Pancreas (tissue), 10 donors: ENCODE results near the gene SMAD3. TPM values are rescaled to one million over a fixed set of nuclear protein-coding genes. Genes with fewer than 3 reads are reported as not detected.

Experiments
- ATAC-seq, 4 donors: fragments of 200-7000 bp; cut with Tn5 transposase; one replicate each; pipeline versions ENCODE4 v1.8.0 to v1.9.1; 2020; ENCODE audit warnings: mild to moderate bottlenecking in 4 of 4, moderate library complexity in 4 of 4
- DNase-seq, 6 donors: peaks; one replicate each; pipeline ENCODE4 v3.0.0-alpha.2; 2020
- FAIRE-seq: peaks from 2 replicates; lab custom pipeline; 2012; peaks lifted over from hg19 to GRCh38; lab: Jason Lieb, UNC
- H3K27ac ChIP-seq, 4 donors: fragments of 200-600 bp; sonication (generic); 1 replicate in 3 of 4; 2 replicates in 1 of 4; pipeline versions ENCODE4 v1.5.0 to v1.8.0; 2020
- H3K27me3 ChIP-seq, 4 donors: fragments of 200-600 bp; one replicate each; pipeline ENCODE4 v1.8.0; 2021
- H3K36me3 ChIP-seq, 3 donors: fragments of 200-600 bp; sonication (generic) in 1 of 3; one replicate each; pipeline versions ENCODE4 v1.5.0 to v1.8.0; 2020 to 2021
- H3K4me1 ChIP-seq, 3 donors: fragments of 200-600 bp; one replicate each; pipeline ENCODE4 v1.8.0; 2021
- H3K4me3 ChIP-seq, 4 donors: fragments of 200-600 bp; sonication (generic) in 2 of 4; one replicate each; pipeline versions ENCODE4 v1.5.0 to v1.8.0; 2020 to 2021
- H3K9me3 ChIP-seq, 4 donors: fragments of 200-600 bp; one replicate each; pipeline ENCODE4 v1.8.0; 2021
- WGBS, 2 donors: extraction: QIAGEN DNeasy Blood & Tissue Kit; methylation state at CpG; one replicate each; pipeline ENCODE4 v1.1.7; 2013; 5-methylcytosine and 5-hydroxymethylcytosine counted together
- intact Hi-C, 3 donors: fragments of 100-400 bp; cut with DNase I; formaldehyde crosslinking; loops; one replicate each; pipeline versions ENCODE4 v1.11.1 to v1.14.2; 2022
- polyA plus RNA-seq, 2 donors: library from polyadenylated mRNA; stranded (reverse); fragments of 200-250 nt; gene quantifications; one replicate each; pipeline ENCODE4 v1.2.3, GENCODE V29; 2013
- total RNA-seq, 6 donors: library from RNA; stranded (reverse); fragmentation: NEBNext Ultra II Directional in 4 of 6; extraction: Animal tissue kit (Norgen Biotek cat#: 25700) in 4 of 6; gene quantifications; one replicate each; pipeline versions ENCODE4 v1.2.1 to v1.2.4, GENCODE V29; 2021 to 2023
- TF ChIP-seq, protein P1 (sequence below), 4 donors: fragments of 200-600 bp; sonication (generic) in 3 of 4; IDR thresholded peaks; one replicate each; pipeline versions ENCODE4 v1.5.0 to v1.8.0; 2021; ENCODE audit warnings: antibody characterized with exemption in 4 of 4
- donor health status: healthy with polysubstance abuse.
- donor health status: DM: no; HTN: no; CAD: no; lungs with moderate emphysema.
- donor health status: DM: no; HTN: no; CAD: no.
- donor health status: control.
- donor health status: control.
- donor health status: Bipolar disorder and iron deficiency.
- donor health status: DM: yes; HTN: yes; CAD: no.
- donor health status: DM: no; HTN: no; CAD: no.
- donor health status: DM: no; HTN: no; CAD: no.
- donor health status: DM: yes; HTN: yes; CAD: no.

Gene SMAD3
- total and polyA plus RNA-seq, 8 donors, result 7.9 to 42.5 (median 21.4) TPM

DNA sequence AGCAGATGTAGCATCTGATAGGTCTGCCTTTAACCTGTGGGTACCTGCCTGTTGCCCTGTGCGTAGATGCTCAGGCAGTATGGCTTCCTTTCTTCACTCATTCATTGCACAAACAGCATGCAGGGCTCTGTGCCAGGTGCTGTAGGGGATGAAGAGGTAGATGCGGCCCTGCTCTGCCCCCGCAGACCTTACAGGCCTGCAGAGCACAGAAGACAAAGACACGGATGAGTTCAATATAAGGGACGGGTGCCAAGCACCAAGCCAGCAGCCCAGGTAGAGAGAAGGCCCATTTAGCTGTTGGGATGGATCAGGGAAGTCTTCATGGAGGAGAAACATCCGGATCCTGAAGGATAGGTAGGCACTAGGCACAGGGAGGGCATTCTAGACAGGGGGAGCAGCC is 119.6 kb downstream of the SMAD3 start:
- Histone ChIP-seq H3K9me3 (no peaks in the 10 kb centered on the region), H3K4me3 (no peak overlapping the region), H3K4me1 (peaks cover 3 to 8% (median 5%) of the 10 kb centered on the region in 3 donors), H3K36me3 (peaks cover 0 to 39% (median 12%) of the 10 kb centered on the region in 3 donors), H3K27ac (no peak overlapping the region), H3K27me3 (no peaks in the 10 kb centered on the region)
- TF ChIP-seq, protein P1, sequence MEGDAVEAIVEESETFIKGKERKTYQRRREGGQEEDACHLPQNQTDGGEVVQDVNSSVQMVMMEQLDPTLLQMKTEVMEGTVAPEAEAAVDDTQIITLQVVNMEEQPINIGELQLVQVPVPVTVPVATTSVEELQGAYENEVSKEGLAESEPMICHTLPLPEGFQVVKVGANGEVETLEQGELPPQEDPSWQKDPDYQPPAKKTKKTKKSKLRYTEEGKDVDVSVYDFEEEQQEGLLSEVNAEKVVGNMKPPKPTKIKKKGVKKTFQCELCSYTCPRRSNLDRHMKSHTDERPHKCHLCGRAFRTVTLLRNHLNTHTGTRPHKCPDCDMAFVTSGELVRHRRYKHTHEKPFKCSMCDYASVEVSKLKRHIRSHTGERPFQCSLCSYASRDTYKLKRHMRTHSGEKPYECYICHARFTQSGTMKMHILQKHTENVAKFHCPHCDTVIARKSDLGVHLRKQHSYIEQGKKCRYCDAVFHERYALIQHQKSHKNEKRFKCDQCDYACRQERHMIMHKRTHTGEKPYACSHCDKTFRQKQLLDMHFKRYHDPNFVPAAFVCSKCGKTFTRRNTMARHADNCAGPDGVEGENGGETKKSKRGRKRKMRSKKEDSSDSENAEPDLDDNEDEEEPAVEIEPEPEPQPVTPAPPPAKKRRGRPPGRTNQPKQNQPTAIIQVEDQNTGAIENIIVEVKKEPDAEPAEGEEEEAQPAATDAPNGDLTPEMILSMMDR (IDR thresholded peaks at IDR 0.05), result no peak
- FAIRE-seq (no peak), DNase-seq (peak in 2 of 6 donors; percentile 1 to 6), ATAC-seq (no peak)
- intact Hi-C loops, result no loop called here
- 83% methylated on average over 6 of the region's 6 CpGs for WGBS, 2 donors

DNA sequence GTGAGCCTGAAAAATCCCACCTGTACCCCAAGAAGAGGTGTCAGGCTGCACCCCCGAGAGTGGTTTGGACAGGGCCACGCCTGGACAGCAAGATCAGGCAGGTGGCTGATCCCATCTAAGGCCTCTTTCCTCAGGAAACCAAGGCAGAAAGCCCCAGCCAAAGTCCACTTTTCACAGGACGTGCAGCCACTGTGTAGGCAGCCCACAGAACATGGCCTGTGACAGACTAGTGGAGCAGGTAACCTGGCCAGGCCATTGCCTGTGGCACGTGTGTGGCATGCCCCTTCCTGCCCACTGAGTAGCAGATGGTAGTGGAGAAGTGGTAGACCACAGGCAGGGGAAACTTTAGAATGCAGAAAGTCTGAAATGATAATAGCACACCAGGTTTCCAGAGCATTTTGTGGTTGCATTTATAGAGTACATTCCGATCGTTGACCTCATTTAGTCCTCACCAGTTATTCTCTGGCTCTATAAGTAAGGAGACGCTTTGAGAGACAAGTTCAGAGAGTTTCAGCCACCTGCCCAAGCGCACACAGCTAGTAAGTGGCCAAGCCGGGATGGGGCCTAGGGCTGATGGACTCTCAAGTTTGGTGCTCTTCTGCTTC is 120.3 kb downstream of the SMAD3 start:
- WGBS, 2 donors, result 80 to 84% methylated on average over 9 of the region's 9 CpGs
- no peaks in the 10 kb centered on the region for H3K9me3 ChIP-seq
- DNase-seq (peak in 2 of 6 donors; percentile 1 to 55), FAIRE-seq (no peak), ATAC-seq (peak in 1 of 4 donors; percentile 13)
- no peaks in the 10 kb centered on the region for H3K27me3 ChIP-seq
- H3K4me1 ChIP-seq, result peaks cover 3 to 8% (median 5%) of the 10 kb centered on the region in 3 donors
- H3K4me3 ChIP-seq, result no peak overlapping the region
- TF ChIP-seq, protein P1 (IDR thresholded peaks at IDR 0.05), result no peak
- peak overlapping the region in 1 of 4 donors; percentile 24 for H3K27ac ChIP-seq
- H3K36me3 ChIP-seq, result peaks cover 0 to 46% (median 12%) of the 10 kb centered on the region in 3 donors
- intact Hi-C loops, result no loop called here

DNA sequence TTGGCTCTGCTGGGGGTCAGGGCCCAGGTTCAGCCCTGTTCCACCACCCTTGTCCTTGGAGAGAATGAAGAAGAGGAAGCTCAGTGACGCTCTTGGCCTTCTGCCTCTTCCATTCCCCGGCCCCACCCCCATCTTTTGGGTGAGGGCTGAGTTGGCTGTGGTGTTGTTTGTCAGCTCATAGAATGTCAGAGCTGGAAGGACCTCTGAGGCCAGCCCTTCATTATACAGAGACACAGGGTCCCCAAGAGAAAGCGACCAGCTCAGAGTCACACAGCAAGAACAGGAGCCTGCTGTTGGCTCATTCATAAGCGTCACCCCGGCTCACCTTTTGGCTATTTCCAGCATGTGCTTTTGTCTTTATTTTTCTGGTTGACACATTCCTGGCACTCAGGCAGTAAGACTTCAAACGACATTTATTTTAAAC is 120.8 kb downstream of the SMAD3 start:
- FAIRE-seq (no peak), DNase-seq (peak in 3 of 6 donors; percentile 9 to 41 (median 35)), ATAC-seq (peak; percentile 29 to 43 (median 38))
- Histone ChIP-seq H3K36me3 (peaks cover 0 to 51% (median 10%) of the 10 kb centered on the region in 3 donors), H3K27ac (peak overlapping the region in 1 of 4 donors; percentile 24), H3K4me3 (no peak overlapping the region), H3K4me1 (peaks cover 3 to 8% (median 5%) of the 10 kb centered on the region in 3 donors), H3K27me3 (no peaks in the 10 kb centered on the region), H3K9me3 (no peaks in the 10 kb centered on the region)
- TF ChIP-seq, protein P1 (IDR thresholded peaks at IDR 0.05), result no peak
- intact Hi-C loops, result no loop called here
- 29 to 30% methylated on average over 6 of the region's 6 CpGs for WGBS, 2 donors

DNA sequence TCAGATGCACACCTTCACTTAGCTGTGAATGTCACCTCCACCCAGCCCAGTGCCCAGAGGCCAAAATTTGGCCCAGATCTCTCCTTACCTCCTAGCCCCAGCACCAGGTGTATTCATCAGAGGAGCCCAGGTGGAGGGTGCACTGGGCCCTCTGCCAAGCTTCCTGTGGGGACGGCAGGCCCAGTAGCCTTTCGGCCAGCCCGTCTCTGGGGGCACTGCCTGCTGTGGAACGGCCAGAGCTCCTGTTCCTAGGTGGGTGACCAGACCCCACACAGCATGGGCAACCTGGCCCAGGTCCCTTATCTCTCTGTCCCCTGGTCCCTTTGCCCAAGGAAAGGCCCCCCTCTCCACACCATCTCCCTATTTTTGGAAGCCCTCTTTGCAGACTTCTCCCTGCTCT is 121.3 kb downstream of the SMAD3 start:
- Histone ChIP-seq H3K27me3 (no peaks in the 10 kb centered on the region), H3K4me3 (no peak overlapping the region), H3K36me3 (peaks cover 0 to 52% (median 8%) of the 10 kb centered on the region in 3 donors), H3K27ac (no peak overlapping the region), H3K4me1 (peaks cover 3 to 8% (median 5%) of the 10 kb centered on the region in 3 donors), H3K9me3 (no peaks in the 10 kb centered on the region)
- no peak for FAIRE-seq
- intact Hi-C loops, result no loop called here
- TF ChIP-seq, protein P1 (IDR thresholded peaks at IDR 0.05), result no peak
- peak in 2 of 4 donors; percentile 12 to 22 for ATAC-seq
- DNase-seq, result peak in 2 of 6 donors; percentile 48 to 59
- WGBS, 2 donors, result 55 to 60% methylated on average over 4 of the region's 4 CpGs

DNA sequence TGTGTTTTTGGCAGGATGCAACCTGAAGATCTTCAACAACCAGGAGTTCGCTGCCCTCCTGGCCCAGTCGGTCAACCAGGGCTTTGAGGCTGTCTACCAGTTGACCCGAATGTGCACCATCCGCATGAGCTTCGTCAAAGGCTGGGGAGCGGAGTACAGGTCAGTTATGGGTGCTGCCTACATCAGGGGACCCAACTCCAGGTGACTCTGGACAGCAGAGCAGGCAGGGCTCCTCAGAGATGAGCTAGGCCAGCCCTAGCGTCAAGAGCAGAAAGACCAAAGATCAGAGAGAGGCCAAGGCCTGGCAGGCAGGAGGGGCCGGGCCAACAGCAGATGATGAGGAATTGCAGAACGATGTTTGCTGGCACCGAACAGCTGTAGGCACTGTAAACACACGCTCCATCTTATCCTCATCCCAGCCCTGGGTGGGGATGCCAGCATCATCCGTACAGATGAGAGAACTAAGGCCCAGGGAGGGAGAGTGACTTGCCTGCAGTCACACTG is 122.0 kb downstream of the SMAD3 start:
- intact Hi-C loops, result no loop called here
- DNase-seq, result peak in 1 of 6 donors; percentile 27
- H3K27ac ChIP-seq, result no peak overlapping the region
- 92% methylated on average over 12 of the region's 12 CpGs for WGBS, 2 donors
- H3K4me3 ChIP-seq, result no peak overlapping the region
- FAIRE-seq, result no peak
- no peaks in the 10 kb centered on the region for H3K27me3 ChIP-seq
- no peaks in the 10 kb centered on the region for H3K9me3 ChIP-seq
- H3K36me3 ChIP-seq, result peaks cover 0 to 46% (median 8%) of the 10 kb centered on the region in 3 donors
- no peak for ATAC-seq
- TF ChIP-seq, protein P1 (IDR thresholded peaks at IDR 0.05), result no peak
- H3K4me1 ChIP-seq, result peaks cover 3 to 8% (median 5%) of the 10 kb centered on the region in 3 donors
